HG03432 (cell line): ENCODE data around the gene CLCA4.
A peak's percentile ranks its signal among the peaks of the same experiment; 100 is the strongest.

ENCODE experiments used
- ATAC-seq: cut with Tn5 transposase; IDR thresholded peaks from one replicate; pipeline ENCODE4 v1.9.1; 2021; ENCODE audit warnings: mild to moderate bottlenecking, moderate library complexity; ENCODE audit not compliant: unreplicated experiment

The CLCA4 gene

GRCh38 chr1:86546787-86547221, at the start of gene CLCA4:
Gene CLCA4 (plus strand): TSS chr1:86547078. CDS start chr1:86547120, 42 bp downstream.
- ATAC-seq, result no peak

- ATAC-seq, result no peak
Measured at GRCh38 chr1:86498281-86498680, 48.6 kb upstream of the CLCA4 start.

GRCh38 chr1:86499987-86500593, 46.8 kb upstream of the CLCA4 start:
- peak; percentile 48 for ATAC-seq

- no peak for ATAC-seq
Measured at GRCh38 chr1:86500714-86501113, 46.2 kb upstream of the CLCA4 start.

- ATAC-seq, result peak; percentile 80
Measured at GRCh38 chr1:86502125-86502646, 44.7 kb upstream of the CLCA4 start.

GRCh38 chr1:86502721-86503405, 44.0 kb upstream of the CLCA4 start:
- ATAC-seq, result peak; percentile 28

- ATAC-seq, result no peak
Measured at GRCh38 chr1:86503406-86504136, 43.3 kb upstream of the CLCA4 start.

- no peak for ATAC-seq
Measured at GRCh38 chr1:86504137-86504479, 42.8 kb upstream of the CLCA4 start.

- no peak for ATAC-seq
Measured at GRCh38 chr1:86504895-86505563, 41.8 kb upstream of the CLCA4 start.

- no peak for ATAC-seq
Measured at GRCh38 chr1:86505564-86505902, 41.3 kb upstream of the CLCA4 start.

GRCh38 chr1:86507935-86508582, 38.8 kb upstream of the CLCA4 start:
- ATAC-seq, result peak; percentile 66

- ATAC-seq, result no peak
Measured at GRCh38 chr1:86508583-86508969, 38.3 kb upstream of the CLCA4 start.

GRCh38 chr1:86515597-86515996, 31.3 kb upstream of the CLCA4 start:
- ATAC-seq, result no peak

- ATAC-seq, result no peak
Measured at GRCh38 chr1:86516335-86516734, 30.5 kb upstream of the CLCA4 start.

GRCh38 chr1:86517336-86517735, 29.5 kb upstream of the CLCA4 start:
- no peak for ATAC-seq

- no peak for ATAC-seq
Measured at GRCh38 chr1:86520789-86521521, 25.9 kb upstream of the CLCA4 start.

- no peak for ATAC-seq
Measured at GRCh38 chr1:86521522-86521891, 25.4 kb upstream of the CLCA4 start.

- no peak for ATAC-seq
Measured at GRCh38 chr1:86522240-86522639, 24.6 kb upstream of the CLCA4 start.

- no peak for ATAC-seq
Measured at GRCh38 chr1:86523670-86524354, 23.1 kb upstream of the CLCA4 start.

- ATAC-seq, result no peak
Measured at GRCh38 chr1:86527306-86527705, 19.6 kb upstream of the CLCA4 start.
